HEK293T (cell line): ENCODE measurements around the gene GARIN5A.

Experiments
- ARNT ChIP-seq: fragments of 450-650 bp; IDR thresholded peaks from 2 replicates; pipeline ENCODE4 v1.6.1; 2017; ENCODE audit warnings: mild to moderate bottlenecking
- FOXA1 ChIP-seq: fragments of 450-650 bp; IDR thresholded peaks from 2 replicates; pipeline ENCODE4 v1.6.1; 2016; ENCODE audit warnings: mild to moderate bottlenecking
- FOXK2 ChIP-seq: fragments of 450-650 bp; IDR thresholded peaks from 2 replicates; pipeline ENCODE4 v1.6.1; 2016; ENCODE audit warnings: mild to moderate bottlenecking
- L3MBTL2 ChIP-seq: fragments of 450-650 bp; conservative IDR thresholded peaks from 2 replicates; pipeline ENCODE4 v1.6.1; 2016; ENCODE audit warnings: mild to moderate bottlenecking
- PKNOX1 ChIP-seq: fragments of 450-650 bp; IDR thresholded peaks from 2 replicates; pipeline ENCODE4 v1.6.1; 2016
- SP1 ChIP-seq: fragments of 450-650 bp; IDR thresholded peaks from 2 replicates; pipeline ENCODE4 v1.6.1; 2017
- SUZ12 ChIP-seq: fragments of 450-650 bp; IDR thresholded peaks from 2 replicates; pipeline ENCODE4 v1.6.1; 2016; ENCODE audit warnings: mild to moderate bottlenecking

DNA sequence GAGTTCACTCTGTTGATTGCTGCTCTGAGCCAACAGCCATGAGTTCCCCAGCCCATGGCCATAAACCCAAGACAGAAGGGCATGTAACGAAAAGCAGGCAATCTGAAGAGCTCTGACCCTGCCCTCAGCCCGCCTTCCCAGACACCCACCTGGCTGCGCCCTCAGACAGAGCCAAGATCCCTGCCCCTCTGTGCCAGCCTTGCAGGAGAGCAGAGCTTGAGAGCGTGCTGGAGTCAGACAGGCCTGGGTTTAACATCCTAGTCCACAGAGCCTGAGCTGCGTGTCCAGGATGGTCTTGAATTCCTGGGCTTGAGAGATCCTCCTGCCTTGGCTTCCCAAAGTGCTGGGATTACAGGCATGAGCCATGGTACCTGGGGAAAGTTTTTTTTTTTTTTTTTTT is 19.3 kb downstream of the GARIN5A start:
- TF ChIP-seq SP1 (no peak), L3MBTL2 (no peak), FOXK2 (no peak), SUZ12 (no peak), ARNT (no peak), FOXA1 (no peak), PKNOX1 (no peak)
